Effector CD4-positive, alpha-beta T cell (primary cell): Measurements from ENCODE around the gene FAM169A.
"Not testable (repeated sequence)": the region's sequence is repeated elsewhere in the genome, so short reads cannot be mapped to it uniquely, and the experiment has no call there.

Experiments
- DNase-seq: peaks from one replicate; pipeline ENCODE4 v3.0.0-alpha.2; 2020

Gene FAM169A

GRCh38 chr5:74798977-74799911 lies 66.9 kb downstream of the FAM169A start:
- no peak for DNase-seq

DNA sequence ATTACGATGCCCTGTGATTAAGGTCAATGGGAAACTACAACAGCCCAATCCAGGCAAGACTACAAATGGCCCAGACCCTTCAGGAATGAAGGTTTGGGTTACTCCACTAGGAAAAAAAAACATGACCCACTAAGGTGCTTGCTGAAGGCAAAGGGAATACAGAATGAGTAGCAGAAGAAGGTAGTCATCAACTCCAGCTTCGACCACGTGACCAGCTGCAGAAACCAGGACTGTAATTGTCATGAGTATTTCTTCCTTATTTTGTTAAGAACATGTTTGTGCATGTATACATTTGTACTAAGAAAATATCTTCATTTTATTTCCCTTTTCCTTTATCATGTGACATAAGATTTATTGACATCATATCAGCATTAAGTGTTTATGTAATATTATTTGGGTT lies 74.5 kb downstream of the FAM169A start:
- DNase-seq: not testable (repeated sequence)

GRCh38 chr5:74787424-74787823 lies 78.8 kb downstream of the FAM169A start:
- DNase-seq: no peak

DNA sequence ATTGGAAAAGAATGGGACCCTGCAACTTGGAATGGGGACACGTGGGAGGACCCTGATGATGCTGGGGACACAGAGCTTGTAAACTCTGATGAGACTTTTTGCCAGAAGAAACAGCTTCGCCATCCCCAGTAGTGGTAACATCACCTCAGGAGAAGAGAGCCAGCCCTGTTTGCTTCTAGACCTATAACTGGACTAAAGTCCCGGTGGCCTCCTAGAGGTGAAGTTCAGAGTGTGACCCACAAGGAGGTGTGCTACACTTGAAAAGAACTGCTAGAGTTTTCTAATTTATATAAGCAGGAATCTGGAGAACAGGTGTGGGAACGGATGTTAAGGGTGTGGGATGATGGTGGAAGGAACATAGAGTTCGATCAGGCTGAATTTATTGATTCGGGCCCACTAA lies 79.3 kb downstream of the FAM169A start:
- DNase-seq: no peak

DNA sequence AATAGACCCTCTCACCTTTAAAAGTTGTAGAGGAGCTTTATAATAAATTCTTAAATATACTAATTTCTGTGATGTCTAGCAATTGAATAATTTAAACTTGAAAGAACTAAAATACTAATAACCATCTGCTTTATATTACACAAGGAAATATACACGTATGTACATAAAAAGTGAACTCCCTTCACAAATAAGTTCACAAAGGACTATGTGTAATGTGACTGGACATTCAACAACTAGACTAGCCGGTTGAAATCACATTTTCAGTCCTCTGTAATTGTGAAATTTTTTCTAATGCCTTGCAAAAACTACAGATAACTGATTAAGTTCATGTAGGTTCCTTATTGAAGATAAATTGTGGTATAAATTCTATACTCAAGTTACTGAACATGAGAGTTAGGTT lies 87.6 kb downstream of the FAM169A start:
- DNase-seq: no peak

GRCh38 chr5:74772359-74772758 lies 93.8 kb downstream of the FAM169A start:
- no peak for DNase-seq

GRCh38 chr5:74767579-74767913 lies 98.6 kb downstream of the FAM169A start:
- no peak for DNase-seq

GRCh38 chr5:74766849-74767578 lies 99.2 kb downstream of the FAM169A start, which contains the start of the genes GFM2 and NSA2:
GFM2 (minus strand) TSS chr5:74767117; CDS start chr5:74763742, 3,375 bp downstream.
NSA2 (plus strand) TSS chr5:74767249; CDS start chr5:74767361, 112 bp downstream.
- peak; percentile 90 for DNase-seq

DNA sequence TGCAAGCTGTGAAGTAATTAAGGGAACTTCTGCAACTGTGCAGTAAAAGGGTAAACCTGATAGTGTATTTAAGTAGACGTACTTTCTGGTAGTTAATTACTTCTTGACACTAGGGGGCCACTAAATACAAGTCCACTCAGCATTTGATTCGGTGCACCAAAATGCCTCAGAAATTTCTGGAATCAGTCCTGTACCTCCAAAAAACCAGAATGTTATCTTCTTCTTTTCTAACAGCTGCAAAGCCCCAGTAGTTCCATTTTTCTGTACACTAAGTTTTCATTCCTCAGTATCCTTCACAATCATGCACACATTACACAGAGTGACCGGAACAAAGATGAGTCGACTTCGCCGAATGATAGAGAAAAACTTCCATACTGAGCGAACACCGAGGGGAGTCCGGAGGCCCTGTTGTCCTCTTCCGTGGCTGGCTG lies 99.8 kb downstream of the FAM169A start:
- DNase-seq: no peak

DNA sequence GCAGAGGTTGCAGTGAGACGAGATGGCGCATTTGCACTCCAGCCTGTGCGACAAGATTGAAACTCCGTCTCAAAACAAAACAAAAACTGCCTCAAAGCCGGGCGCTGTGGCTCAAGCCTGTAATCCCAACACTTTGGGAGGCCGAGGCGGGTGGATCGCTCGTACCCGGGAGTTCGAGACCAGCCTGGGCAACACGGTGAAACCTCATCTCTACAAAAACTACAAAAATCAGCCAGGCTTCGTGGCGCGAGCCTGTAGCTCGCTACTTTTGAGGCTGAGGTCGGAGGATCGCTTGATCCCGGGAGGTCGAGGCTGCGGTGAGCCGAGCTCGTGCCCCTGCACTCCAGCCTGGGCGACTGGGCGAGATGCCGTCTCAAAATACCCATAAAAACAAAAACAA lies 100.3 kb downstream of the FAM169A start:
- DNase-seq: no peak

GRCh38 chr5:74765201-74765600 lies 101.0 kb downstream of the FAM169A start:
- no peak for DNase-seq

GRCh38 chr5:74763504-74763903 lies 102.7 kb downstream of the FAM169A start:
- DNase-seq: no peak

GRCh38 chr5:74762599-74762998 lies 103.6 kb downstream of the FAM169A start:
- DNase-seq: no peak

- DNase-seq: no peak
Observed at GRCh38 chr5:74761241-74761640, 104.9 kb downstream of the FAM169A start.

- not testable (repeated sequence) for DNase-seq
Observed at GRCh38 chr5:74748742-74749141, 117.4 kb downstream of the FAM169A start.

- no peak for DNase-seq
Observed at GRCh38 chr5:74738406-74738805, 127.8 kb downstream of the FAM169A start.

- DNase-seq: no peak
Observed at GRCh38 chr5:74736759-74737158, 129.4 kb downstream of the FAM169A start.
